NT2/D1 (cell line): ENCODE data around the gene NMS.

Experiments
- YY1 ChIP-seq: IDR thresholded peaks from 2 replicates; pipeline ENCODE4 v1.6.1; 2011; ENCODE audit not compliant: insufficient read length, insufficient read depth
- ZNF274 ChIP-seq: IDR thresholded peaks from 2 replicates; pipeline ENCODE4 v1.6.1; 2011; ENCODE audit warnings: mild to moderate bottlenecking, low read depth, low read length

DNA sequence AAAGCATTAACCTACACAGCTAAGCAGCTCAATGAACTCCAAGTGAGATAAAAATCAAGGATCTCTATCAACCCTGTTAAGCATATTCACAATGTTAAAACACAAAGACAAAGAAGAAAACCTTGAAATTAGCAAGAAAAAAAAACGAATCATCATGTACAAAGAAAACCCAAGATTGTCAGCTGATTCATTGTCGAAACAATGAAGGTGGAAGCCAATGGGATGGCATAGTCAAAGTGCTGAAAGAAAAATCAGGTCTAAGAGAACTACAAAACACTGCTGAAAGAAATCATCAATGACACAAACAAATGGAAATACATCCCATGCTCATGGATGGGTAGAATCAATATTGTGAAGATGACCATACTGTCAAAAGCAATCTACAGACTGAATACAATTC is 32.5 kb downstream of the NMS start:
- TF ChIP-seq ZNF274 (no peak), YY1 (no peak)
